Uterus (tissue), 2 donors: ENCODE results near the gene TMEM269.

Experiments
- CTCF ChIP-seq, 4 experiments: fragments of 200-600 bp in 2 of 4; fragments of 450-650 bp in 2 of 4; sonication (generic) in 2 of 4; IDR thresholded peaks; one replicate each; pipeline ENCODE4 v1.5.1; 2016 to 2019; ENCODE audit warnings: antibody characterized with exemption in 4 of 4, mild to moderate bottlenecking in 2 of 4, moderate library complexity in 1 of 4
- POLR2A ChIP-seq, 2 donors: fragments of 450-650 bp; IDR thresholded peaks; one replicate each; pipeline ENCODE4 v1.6.1; 2016; ENCODE audit warnings: antibody characterized with exemption in 2 of 2, mild to moderate bottlenecking in 1 of 2, moderate library complexity in 1 of 2

GRCh38 chr1:42765269-42765668 is 19.5 kb upstream of the TMEM269 start:
- no peak for TF ChIP-seq CTCF (IDR thresholded peaks at IDR 0.05)
- no peak for TF ChIP-seq POLR2A (IDR thresholded peaks at IDR 0.05)
